ENCODE measurements around the gene GALNT8.

DNA sequence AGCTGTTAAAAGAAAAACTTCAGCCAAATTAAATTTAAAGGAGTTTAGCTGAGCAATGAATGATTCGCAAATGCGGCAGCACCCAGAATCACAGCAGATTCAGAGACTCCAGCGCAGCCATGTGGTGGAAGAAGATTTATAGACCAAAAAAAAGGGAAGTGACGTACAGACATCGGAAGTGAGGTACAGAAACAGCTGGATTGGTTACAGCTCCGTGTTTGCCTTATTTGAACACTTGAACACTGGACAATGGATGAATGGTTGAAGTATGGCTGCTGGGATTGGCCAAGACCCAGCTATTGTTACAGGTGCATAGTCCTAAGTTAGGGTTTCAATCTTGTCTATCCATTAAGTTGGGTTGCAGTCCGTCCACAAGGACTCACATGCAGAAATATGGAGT is 42.6 kb downstream of the GALNT8 start:
- no peak for TF ChIP-seq EZH2 (IDR thresholded peaks at IDR 0.05; ENCODE audit: borderline replicate concordance, low read depth, low read length, poor library complexity, severe bottlenecking)
- TF ChIP-seq, protein P1, sequence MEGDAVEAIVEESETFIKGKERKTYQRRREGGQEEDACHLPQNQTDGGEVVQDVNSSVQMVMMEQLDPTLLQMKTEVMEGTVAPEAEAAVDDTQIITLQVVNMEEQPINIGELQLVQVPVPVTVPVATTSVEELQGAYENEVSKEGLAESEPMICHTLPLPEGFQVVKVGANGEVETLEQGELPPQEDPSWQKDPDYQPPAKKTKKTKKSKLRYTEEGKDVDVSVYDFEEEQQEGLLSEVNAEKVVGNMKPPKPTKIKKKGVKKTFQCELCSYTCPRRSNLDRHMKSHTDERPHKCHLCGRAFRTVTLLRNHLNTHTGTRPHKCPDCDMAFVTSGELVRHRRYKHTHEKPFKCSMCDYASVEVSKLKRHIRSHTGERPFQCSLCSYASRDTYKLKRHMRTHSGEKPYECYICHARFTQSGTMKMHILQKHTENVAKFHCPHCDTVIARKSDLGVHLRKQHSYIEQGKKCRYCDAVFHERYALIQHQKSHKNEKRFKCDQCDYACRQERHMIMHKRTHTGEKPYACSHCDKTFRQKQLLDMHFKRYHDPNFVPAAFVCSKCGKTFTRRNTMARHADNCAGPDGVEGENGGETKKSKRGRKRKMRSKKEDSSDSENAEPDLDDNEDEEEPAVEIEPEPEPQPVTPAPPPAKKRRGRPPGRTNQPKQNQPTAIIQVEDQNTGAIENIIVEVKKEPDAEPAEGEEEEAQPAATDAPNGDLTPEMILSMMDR (conservative IDR thresholded peaks at IDR 0.05; ENCODE audit: low read depth, low read length) = no peak

Data from A673 (cell line).